SK-N-SH (cell line): ENCODE results near the gene UTP4. TPM values are rescaled to one million over a fixed set of nuclear protein-coding genes. Genes with fewer than 3 reads are reported as not detected.

Source experiments
- CTCF ChIA-PET: fragments of 300-600, 350-600 bp; formaldehyde crosslinking; extraction: SDS; loops from one replicate; lab custom pipeline; 2021; lab: Yijun Ruan, JAX
- POLR2A ChIA-PET: fragments of 350-600 bp; sonication (Branson Sonifier 250); formaldehyde crosslinking; extraction: SDS; loops from one replicate; lab custom pipeline; 2020; ENCODE audit warnings: antibody characterized with exemption, inconsistent platforms; lab: Yijun Ruan, JAX
- DNase-seq: peaks from one replicate; pipeline ENCODE4 v3.0.0; 2012
- H2AFZ ChIP-seq: fragments of 200-600 bp; sonication (generic); 2 replicates; pipeline ENCODE4 v1.8.1; 2016; ENCODE audit warnings: antibody characterized with exemption, mild to moderate bottlenecking, low read depth
- H3F3A ChIP-seq: fragments of 200-600 bp; sonication (generic); replicated peaks from 2 replicates; pipeline ENCODE3; 2016; ENCODE audit warnings: antibody characterized with exemption, mild to moderate bottlenecking; ENCODE audit not compliant: insufficient read depth
- H3K27ac ChIP-seq, 2 experiments: fragments of 200-500 bp in 1 of 2; fragments of 200-600 bp in 1 of 2; sonication (Bioruptor generic) in 1 of 2; sonication (generic), shearing (Covaris generic) in 1 of 2; 2 replicates each; pipeline versions ENCODE4 v1.5.1 to v1.6.1; 2014 to 2016; ENCODE audit warnings: low read depth in 2 of 2, inconsistent platforms in 1 of 2, low read length in 1 of 2, mild to moderate bottlenecking in 1 of 2, mixed read lengths in 1 of 2
- H3K27me3 ChIP-seq: fragments of 200-600 bp; sonication (generic), shearing (Covaris generic); 2 replicates; pipeline ENCODE4 v1.6.1; 2016; ENCODE audit warnings: mixed run types; ENCODE audit not compliant: insufficient read depth
- H3K36me3 ChIP-seq, 2 experiments: fragments of 200-500 bp in 1 of 2; fragments of 200-600 bp in 1 of 2; sonication (Bioruptor generic) in 1 of 2; sonication (generic) in 1 of 2; replicated peaks in 1 of 2; 2 replicates each; pipeline versions ENCODE3 to v1.5.1; 2014 to 2016; ENCODE audit warnings: low read length in 1 of 2, mild to moderate bottlenecking in 1 of 2; ENCODE audit not compliant: insufficient read depth in 2 of 2, control insufficient read depth in 1 of 2
- H3K4me1 ChIP-seq, 2 experiments: fragments of 200-500 bp in 1 of 2; fragments of 200-600 bp in 1 of 2; sonication (Bioruptor generic) in 1 of 2; sonication (generic), shearing (Covaris generic) in 1 of 2; 2 replicates each; pipeline versions ENCODE4 v1.5.1 to v1.6.1; 2014 to 2016; ENCODE audit warnings: low read depth in 1 of 2, low read length in 1 of 2, mixed run types in 1 of 2; ENCODE audit not compliant: insufficient read depth in 2 of 2, control insufficient read depth in 1 of 2
- H3K4me2 ChIP-seq: fragments of 200-600 bp; sonication (generic), shearing (Covaris generic); 2 replicates; pipeline ENCODE4 v1.6.1; 2017; ENCODE audit warnings: mixed run types
- H3K4me3 ChIP-seq, 2 experiments: fragments of 200-500 bp in 1 of 2; fragments of 200-600 bp in 1 of 2; sonication (Bioruptor generic) in 1 of 2; sonication (generic), shearing (Covaris generic) in 1 of 2; 2 replicates each; pipeline versions ENCODE4 v1.5.1 to v1.8.1; 2014 to 2016; ENCODE audit warnings: low read depth in 2 of 2, inconsistent platforms in 1 of 2, low read length in 1 of 2, mild to moderate bottlenecking in 1 of 2, mixed read lengths in 1 of 2, moderate library complexity in 1 of 2
- H3K79me2 ChIP-seq: fragments of 200-600 bp; sonication (generic); 2 replicates; pipeline ENCODE4 v1.8.1; 2017; ENCODE audit warnings: mild to moderate bottlenecking; ENCODE audit not compliant: insufficient read depth
- H3K9ac ChIP-seq: fragments of 200-600 bp; sonication (generic); 2 replicates; pipeline ENCODE4 v1.6.1; 2017; ENCODE audit warnings: mixed run types
- H3K9me2 ChIP-seq: fragments of 200-600 bp; sonication (generic); 2 replicates; pipeline ENCODE4 v1.6.1; 2017; ENCODE audit warnings: mixed run types
- H3K9me3 ChIP-seq: fragments of 200-600 bp; sonication (generic); 2 replicates; pipeline ENCODE4 v1.6.1; 2017; ENCODE audit warnings: mixed run types, mild to moderate bottlenecking, moderate library complexity
- H4K20me1 ChIP-seq: fragments of 200-600 bp; sonication (generic); 2 replicates; pipeline ENCODE4 v1.6.1; 2017; ENCODE audit warnings: mild to moderate bottlenecking, mixed run types; ENCODE audit not compliant: insufficient read depth
- ELF1 ChIP-seq: IDR thresholded peaks from 2 replicates; pipeline ENCODE4 v1.4.0; 2012
- FOXJ3 ChIP-seq: sonication (generic); formaldehyde crosslinking; IDR thresholded peaks from 2 replicates; pipeline ENCODE4 v1.5.1; 2020; ENCODE audit warnings: mild to moderate bottlenecking, missing genetic modification reagents
- FOXM1 ChIP-seq: IDR thresholded peaks from 2 replicates; pipeline ENCODE4 v1.4.0; 2012; ENCODE audit warnings: low read depth, mild to moderate bottlenecking
- GATA2 ChIP-seq: sonication (generic); formaldehyde crosslinking; IDR thresholded peaks from 2 replicates; pipeline ENCODE4 v1.5.0; 2020; ENCODE audit warnings: mild to moderate bottlenecking, missing genetic modification reagents
- RAD21 ChIP-seq: IDR thresholded peaks from 2 replicates; pipeline ENCODE4 v1.6.1; 2012; ENCODE audit warnings: mild to moderate bottlenecking, low read length
- REST ChIP-seq: IDR thresholded peaks from 2 replicates; pipeline ENCODE4 v1.6.1; 2012; ENCODE audit warnings: mild to moderate bottlenecking, low read depth, low read length, moderate library complexity
- SIN3A ChIP-seq: IDR thresholded peaks from 2 replicates; pipeline ENCODE4 v1.6.1; 2012; ENCODE audit warnings: low read depth, mild to moderate bottlenecking, low read length, moderate library complexity, borderline replicate concordance
- USF1 ChIP-seq: IDR thresholded peaks from 2 replicates; pipeline ENCODE4 v1.4.0; 2012; ENCODE audit warnings: low read depth, borderline replicate concordance
- ZBTB33 ChIP-seq: IDR thresholded peaks from 2 replicates; pipeline ENCODE4 v1.4.0; 2012; ENCODE audit warnings: low read depth, borderline replicate concordance
- WGBS: methylation state at CpG from one replicate; pipeline ENCODE4 v1.1.6; 2017; ENCODE audit warnings: low lambda C conversion rate; 5-methylcytosine and 5-hydroxymethylcytosine counted together
- polyA plus RNA-seq, 3 experiments: library from polyadenylated mRNA; depleted of rRNA; stranded (reverse); fragments of >200 nt; gene quantifications; 2 replicates each; pipeline ENCODE4 v1.2.3, GENCODE V29; 2012
- TF ChIP-seq, protein P1 (sequence below): fragments of 150-350 bp; IDR thresholded peaks from 2 replicates; pipeline ENCODE4 v1.6.1; 2017; ENCODE audit warnings: antibody characterized with exemption, low read length, low read depth, borderline replicate concordance

Gene UTP4
- polyA plus RNA-seq, 1 of the 3 experiments (the other 2 are of a cell fraction) = 66.5 TPM

- Histone ChIP-seq H3K9ac (no peak overlapping the region), H4K20me1 (peaks cover 23% of the 10 kb centered on the region), H2AFZ (no peak overlapping the region), H3K9me3 (no peaks in the 10 kb centered on the region), H3K27me3 (no peaks in the 10 kb centered on the region), H3K36me3 (no peaks in the 10 kb centered on the region), H3K27ac (no peak overlapping the region), H3K4me1 (peaks cover 0 to 2% of the 10 kb centered on the region in 2 experiments; a peak in 2 of 4 replicates), H3K4me3 (no peak overlapping the region), H3K79me2 (peaks cover 94% of the 10 kb centered on the region), H3K4me2 (no peak overlapping the region), H3K9me2 (no peaks in the 10 kb centered on the region), H3F3A (peaks cover 9% of the 10 kb centered on the region)
- 93% methylated on average over 4 of the region's 4 CpGs for WGBS
- ChIA-PET POLR2A (no interaction called here), CTCF (no interaction called here)
- DNase-seq = no peak
- no peak for TF ChIP-seq ELF1
- TF ChIP-seq FOXM1 = no peak
- no peak for TF ChIP-seq REST
- no peak for TF ChIP-seq FOXJ3 (CRISPR knock-in tag)
- no peak for TF ChIP-seq ZBTB33
- no peak for TF ChIP-seq SIN3A
- no peak for TF ChIP-seq USF1
- TF ChIP-seq GATA2 (CRISPR knock-in tag) = no peak
- TF ChIP-seq RAD21 = no peak
- TF ChIP-seq, protein P1, sequence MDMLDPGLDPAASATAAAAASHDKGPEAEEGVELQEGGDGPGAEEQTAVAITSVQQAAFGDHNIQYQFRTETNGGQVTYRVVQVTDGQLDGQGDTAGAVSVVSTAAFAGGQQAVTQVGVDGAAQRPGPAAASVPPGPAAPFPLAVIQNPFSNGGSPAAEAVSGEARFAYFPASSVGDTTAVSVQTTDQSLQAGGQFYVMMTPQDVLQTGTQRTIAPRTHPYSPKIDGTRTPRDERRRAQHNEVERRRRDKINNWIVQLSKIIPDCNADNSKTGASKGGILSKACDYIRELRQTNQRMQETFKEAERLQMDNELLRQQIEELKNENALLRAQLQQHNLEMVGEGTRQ = no peak
Observed at GRCh38 chr16:69209735-69210134, 77.3 kb downstream of the UTP4 start.
